HepG2 (cell line): Measurements from ENCODE around the gene CIBAR2. TPM values are rescaled to one million over a fixed set of nuclear protein-coding genes. Genes with fewer than 3 reads are reported as not detected.

Experiments used
- CC2D1A ChIP-seq: sonication (generic); formaldehyde crosslinking; IDR thresholded peaks from 2 replicates; pipeline ENCODE4 v1.8.1; 2023; ENCODE audit warnings: mild to moderate bottlenecking, missing genetic modification reagents
- CEBPZ ChIP-seq: IDR thresholded peaks from 2 replicates; pipeline ENCODE4 v1.6.1; 2012; ENCODE audit warnings: low read length, improper control_type of control experiment
- EEA1 ChIP-seq: sonication (generic); formaldehyde crosslinking; IDR thresholded peaks from 2 replicates; pipeline ENCODE4 v1.5.1; 2020; ENCODE audit warnings: mild to moderate bottlenecking, missing genetic modification reagents, borderline replicate concordance
- HMGA1 ChIP-seq: sonication (generic); formaldehyde crosslinking; conservative IDR thresholded peaks from 2 replicates; pipeline ENCODE4 v1.4.0; 2020; ENCODE audit warnings: missing genetic modification reagents
- IKZF1 ChIP-seq: fragments of 450-650 bp; IDR thresholded peaks from 2 replicates; pipeline ENCODE4 v1.7.1; 2016
- KDM1A ChIP-seq: IDR thresholded peaks from 2 replicates; pipeline ENCODE4 v1.6.1; 2016; ENCODE audit warnings: missing compliant biosample characterization
- KLF11 ChIP-seq: IDR thresholded peaks from 2 replicates; pipeline ENCODE4 v1.6.1; 2016; ENCODE audit warnings: missing compliant biosample characterization
- KMT2B ChIP-seq: IDR thresholded peaks from 2 replicates; pipeline ENCODE4 v1.6.1; 2016; ENCODE audit warnings: missing genetic modification reagents, missing compliant biosample characterization
- NR3C1 ChIP-seq: sonication (generic); formaldehyde crosslinking; IDR thresholded peaks from 2 replicates; pipeline ENCODE4 v1.4.0; 2020; ENCODE audit warnings: missing genetic modification reagents
- SNAI1 ChIP-seq: sonication (generic); formaldehyde crosslinking; IDR thresholded peaks from 2 replicates; pipeline ENCODE4 v1.5.0; 2020; ENCODE audit warnings: mild to moderate bottlenecking, missing genetic modification reagents, borderline replicate concordance
- SOX5 ChIP-seq: IDR thresholded peaks from 2 replicates; pipeline ENCODE4 v1.6.1; 2016; ENCODE audit warnings: borderline replicate concordance
- TAF15 ChIP-seq: fragments of 200-400 bp; formaldehyde crosslinking; IDR thresholded peaks from one replicate; pipeline ENCODE4 v1.6.1; 2018; ENCODE audit warnings: mild to moderate bottlenecking, low read depth, low read length; ENCODE audit not compliant: poor library complexity, severe bottlenecking
- TBX2 ChIP-seq: sonication (generic); formaldehyde crosslinking; IDR thresholded peaks from 2 replicates; pipeline ENCODE4 v1.5.0; 2020; ENCODE audit warnings: missing genetic modification reagents, mild to moderate bottlenecking, borderline replicate concordance
- TGIF2 ChIP-seq: IDR thresholded peaks from 2 replicates; pipeline ENCODE4 v1.6.1; 2016; ENCODE audit warnings: control low read depth, missing compliant biosample characterization
- TRIM24 ChIP-seq: sonication (generic); formaldehyde crosslinking; IDR thresholded peaks from 2 replicates; pipeline ENCODE4 v1.8.0; 2022; ENCODE audit warnings: mild to moderate bottlenecking, missing genetic modification reagents
- ZFP82 ChIP-seq: sonication (generic); formaldehyde crosslinking; IDR thresholded peaks from 2 replicates; pipeline ENCODE4 v1.5.1; 2020; ENCODE audit warnings: mild to moderate bottlenecking, missing genetic modification reagents, borderline replicate concordance
- ZHX2 ChIP-seq, 2 experiments: sonication (generic) in 1 of 2; formaldehyde crosslinking in 1 of 2; IDR thresholded peaks; 2 replicates each; pipeline versions ENCODE4 v1.6.1 to v1.9.0; 2014 to 2022; ENCODE audit warnings: antibody characterized with exemption in 1 of 2, borderline replicate concordance in 1 of 2, inconsistent platforms in 1 of 2, low read depth in 1 of 2, missing genetic modification reagents in 1 of 2
- ZNF207 ChIP-seq: fragments of 450-650 bp; IDR thresholded peaks from 2 replicates; pipeline ENCODE4 v1.6.1; 2016; ENCODE audit warnings: antibody characterized with exemption, borderline replicate concordance
- ZNF33B ChIP-seq: sonication (generic); formaldehyde crosslinking; IDR thresholded peaks from 2 replicates; pipeline ENCODE4 v1.5.1; 2020; ENCODE audit warnings: mild to moderate bottlenecking, missing genetic modification reagents
- ZNF543 ChIP-seq: sonication (generic); formaldehyde crosslinking; IDR thresholded peaks from 2 replicates; pipeline ENCODE4 v1.4.0; 2020; ENCODE audit warnings: mild to moderate bottlenecking, missing genetic modification reagents
- ZNF569 ChIP-seq: sonication (generic); formaldehyde crosslinking; IDR thresholded peaks from 2 replicates; pipeline ENCODE4 v1.5.0; 2020; ENCODE audit warnings: mild to moderate bottlenecking, missing genetic modification reagents, moderate library complexity, borderline replicate concordance
- ZNF841 ChIP-seq: sonication (generic); formaldehyde crosslinking; IDR thresholded peaks from 2 replicates; pipeline ENCODE4 v1.8.1; 2023; ENCODE audit warnings: missing genetic modification reagents, borderline replicate concordance
- polyA plus RNA-seq, 8 experiments: library from polyadenylated mRNA; depleted of rRNA in 3 of 8; stranded (reverse) in 7 of 8; unstranded in 1 of 8; fragments of >200 nt; fragmentation: Illumina TruSeq in 4 of 8; extraction: Trizol in 4 of 8; gene quantifications; 2 replicates each; pipeline versions ENCODE4 v1.2.1 to v1.2.3, GENCODE V29; 2011 to 2016; ENCODE audit warnings: low read depth in 4 of 8, missing spikeins in 1 of 8, mixed read lengths in 1 of 8; ENCODE audit not compliant: insufficient read depth in 1 of 8
- total RNA-seq, 5 experiments: library from RNA; depleted of rRNA; stranded (reverse); fragments of >200 nt; fragmentation: Illumina TruSeq; extraction: Trizol; gene quantifications; 2 replicates each; pipeline ENCODE4 v1.2.3, GENCODE V29; 2016; ENCODE audit warnings: low read depth in 1 of 5

Gene CIBAR2
- total and polyA plus RNA-seq, 2 of the 13 experiments (the other 11 are each of a cell fraction or from before 2014, with no cell fraction given): not detected

DNA sequence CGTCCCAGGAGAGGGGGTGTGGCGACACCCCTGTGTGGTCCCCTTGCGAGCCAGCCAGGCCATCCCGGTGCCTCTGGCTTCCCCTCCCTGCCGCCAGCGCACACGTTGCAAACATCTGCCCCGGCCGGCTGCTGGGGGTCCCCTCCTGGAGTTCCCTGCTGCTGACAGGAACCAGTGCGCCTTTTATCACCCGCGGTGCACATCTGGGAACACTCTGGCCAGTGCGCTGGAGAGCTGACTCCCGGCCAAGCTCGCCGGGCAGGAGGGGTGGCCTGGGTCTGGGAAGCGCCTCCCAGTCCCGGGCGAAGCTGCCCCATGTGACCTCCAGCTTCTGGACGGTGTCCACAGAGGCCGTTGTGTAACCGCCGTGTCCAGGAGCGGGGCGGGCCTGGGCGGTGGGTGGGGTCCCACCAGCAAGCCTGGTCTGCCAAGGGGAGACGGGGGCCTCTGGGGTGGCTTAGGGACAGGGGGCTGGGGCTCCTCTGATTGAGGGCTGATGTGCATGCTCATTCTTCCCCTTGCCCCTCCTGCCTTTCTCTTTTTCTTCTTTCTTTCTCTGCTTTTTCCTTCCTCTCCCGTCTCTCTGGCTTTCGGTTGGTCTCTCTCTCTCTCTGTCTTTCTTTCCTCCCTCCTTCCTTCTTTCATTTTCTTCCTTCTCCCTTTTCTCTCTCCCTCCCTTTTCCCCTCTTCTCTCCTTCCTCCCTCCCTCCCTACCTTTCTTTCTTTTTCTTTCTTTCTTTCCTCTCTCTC, 25.2 kb upstream of the CIBAR2 start (continued):
- TF ChIP-seq ZHX2 (IDR thresholded peaks at IDR 0.05; ENCODE audit: low read depth): 0 out of 2 replicates have a peak, but pooled peaks have one; percentile 39
- TF ChIP-seq ZHX2 (CRISPR knock-in tag; IDR thresholded peaks at IDR 0.05; ENCODE audit: borderline replicate concordance): no peak
- TF ChIP-seq ZNF841 (CRISPR knock-in tag): no peak
- peak; percentile 66; the same call in 1 of the 2 replicates for TF ChIP-seq SOX5
- TF ChIP-seq ZFP82 (CRISPR knock-in tag): no peak; the same call in 1 of the 2 replicates
- TF ChIP-seq EEA1: no peak
- peak; percentile 87; the same call in 1 of the 2 replicates for TF ChIP-seq ZNF543 (CRISPR knock-in tag)
- TF ChIP-seq TAF15: peak; percentile 44
- TF ChIP-seq IKZF1: no peak
- TF ChIP-seq CEBPZ: no peak
- TF ChIP-seq NR3C1 (CRISPR knock-in tag): no peak
- no peak for TF ChIP-seq HMGA1 (CRISPR knock-in tag)
- no peak; the same call in 1 of the 2 replicates for TF ChIP-seq KMT2B
- no peak; the same call in 1 of the 2 replicates for TF ChIP-seq TGIF2
- TF ChIP-seq TBX2 (CRISPR knock-in tag): peak; percentile 68; the same call in 1 of the 2 replicates
- TF ChIP-seq ZNF207: no peak
- no peak for TF ChIP-seq ZNF33B
- TF ChIP-seq KDM1A (CRISPR knock-in tag): 0 out of 2 replicates have a peak, but pooled peaks have one; percentile 32
- TF ChIP-seq ZNF569 (CRISPR knock-in tag): no peak
- 0 out of 2 replicates have a peak, but pooled peaks have one; percentile 92 for TF ChIP-seq SNAI1 (CRISPR knock-in tag)
- no peak for TF ChIP-seq CC2D1A (CRISPR knock-in tag)
- TF ChIP-seq TRIM24: peak; percentile 45; the same call in 1 of the 2 replicates
- no peak for TF ChIP-seq KLF11 (CRISPR knock-in tag)
